Gastrocnemius medialis (tissue), 4 donors: ENCODE measurements around the gene FAR1.

Source experiments
- POLR2A ChIP-seq, 2 donors: fragments of 450-650 bp; IDR thresholded peaks; one replicate each; pipeline ENCODE4 v1.6.1; 2017; ENCODE audit warnings: antibody characterized with exemption in 2 of 2, mild to moderate bottlenecking in 2 of 2, moderate library complexity in 2 of 2
- TF ChIP-seq, protein P1 (sequence below), 5 experiments: fragments of 450-650 bp in 3 of 5; fragments of 200-600 bp in 2 of 5; sonication (generic) in 2 of 5; IDR thresholded peaks in 4 of 5; conservative IDR thresholded peaks in 1 of 5; 1 replicate in 4 of 5; 2 replicates in 1 of 5; pipeline ENCODE4 v1.5.1; 2016 to 2019; ENCODE audit warnings: antibody characterized with exemption in 5 of 5, mild to moderate bottlenecking in 3 of 5, moderate library complexity in 3 of 5

DNA sequence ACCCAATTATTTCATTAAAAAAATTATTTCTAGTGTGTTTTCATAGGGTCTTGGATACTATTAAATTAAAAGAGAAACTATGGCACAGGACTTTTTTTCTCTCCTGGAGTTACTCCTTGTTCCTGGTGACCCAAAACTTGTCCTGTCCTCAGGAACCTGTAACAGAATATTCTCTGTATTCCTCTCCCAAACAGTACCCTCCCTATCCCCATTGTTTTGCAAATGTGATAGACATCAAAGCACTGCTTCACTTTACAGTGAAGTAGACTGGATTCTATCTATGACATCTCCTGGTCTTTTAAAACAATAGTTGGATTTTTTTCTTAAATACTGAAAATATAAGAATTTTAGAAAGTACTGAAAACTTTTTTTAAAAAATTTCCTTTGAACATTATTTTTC is 37.2 kb downstream of the FAR1 start:
- TF ChIP-seq, protein P1, sequence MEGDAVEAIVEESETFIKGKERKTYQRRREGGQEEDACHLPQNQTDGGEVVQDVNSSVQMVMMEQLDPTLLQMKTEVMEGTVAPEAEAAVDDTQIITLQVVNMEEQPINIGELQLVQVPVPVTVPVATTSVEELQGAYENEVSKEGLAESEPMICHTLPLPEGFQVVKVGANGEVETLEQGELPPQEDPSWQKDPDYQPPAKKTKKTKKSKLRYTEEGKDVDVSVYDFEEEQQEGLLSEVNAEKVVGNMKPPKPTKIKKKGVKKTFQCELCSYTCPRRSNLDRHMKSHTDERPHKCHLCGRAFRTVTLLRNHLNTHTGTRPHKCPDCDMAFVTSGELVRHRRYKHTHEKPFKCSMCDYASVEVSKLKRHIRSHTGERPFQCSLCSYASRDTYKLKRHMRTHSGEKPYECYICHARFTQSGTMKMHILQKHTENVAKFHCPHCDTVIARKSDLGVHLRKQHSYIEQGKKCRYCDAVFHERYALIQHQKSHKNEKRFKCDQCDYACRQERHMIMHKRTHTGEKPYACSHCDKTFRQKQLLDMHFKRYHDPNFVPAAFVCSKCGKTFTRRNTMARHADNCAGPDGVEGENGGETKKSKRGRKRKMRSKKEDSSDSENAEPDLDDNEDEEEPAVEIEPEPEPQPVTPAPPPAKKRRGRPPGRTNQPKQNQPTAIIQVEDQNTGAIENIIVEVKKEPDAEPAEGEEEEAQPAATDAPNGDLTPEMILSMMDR (IDR thresholded peaks at IDR 0.05 in 4 of 5, conservative IDR thresholded peaks at IDR 0.05 in 1 of 5): no peak
- no peak for TF ChIP-seq POLR2A (IDR thresholded peaks at IDR 0.05)
